Measurements from ENCODE around the gene ETNK2.

Gene ETNK2

GRCh38 chr1:204121840-204122555 lies 29.8 kb downstream of the ETNK2 start:
- FAIRE-seq = no peak
- TF ChIP-seq POLR2AphosphoS5 (IDR thresholded peaks at IDR 0.05; ENCODE audit: low read depth, low read length) (no peak), TAF1 (IDR thresholded peaks at IDR 0.05; ENCODE audit: borderline replicate concordance, low read depth, low read length) (no peak), POLR2A (IDR thresholded peaks at IDR 0.05; ENCODE audit: low read depth, low read length) (no peak)
- no peak for DNase-seq (ENCODE audit: insufficient read length)

- no peak for DNase-seq (ENCODE audit: insufficient read length)
- no peak for TF ChIP-seq TAF1 (IDR thresholded peaks at IDR 0.05; ENCODE audit: borderline replicate concordance, low read depth, low read length)
- no peak for TF ChIP-seq POLR2A (IDR thresholded peaks at IDR 0.05; ENCODE audit: low read depth, low read length)
- TF ChIP-seq POLR2AphosphoS5 (IDR thresholded peaks at IDR 0.05; ENCODE audit: low read depth, low read length) = no peak
- no peak for FAIRE-seq
Measured at GRCh38 chr1:204116539-204116938, 35.3 kb downstream of the ETNK2 start.

- TF ChIP-seq POLR2AphosphoS5 (IDR thresholded peaks at IDR 0.05; ENCODE audit: low read depth, low read length) (no peak), POLR2A (IDR thresholded peaks at IDR 0.05; ENCODE audit: low read depth, low read length) (no peak)
- DNase-seq (ENCODE audit: insufficient read length) = no peak
- FAIRE-seq = no peak
Measured at GRCh38 chr1:204115116-204115515, 36.7 kb downstream of the ETNK2 start.

- TF ChIP-seq TAF1 (IDR thresholded peaks at IDR 0.05; ENCODE audit: borderline replicate concordance, low read depth, low read length) = no peak
- no peak for TF ChIP-seq POLR2AphosphoS5 (IDR thresholded peaks at IDR 0.05; ENCODE audit: low read depth, low read length)
- TF ChIP-seq POLR2A (IDR thresholded peaks at IDR 0.05; ENCODE audit: low read depth, low read length) = no peak
- FAIRE-seq = no peak
- no peak for DNase-seq (ENCODE audit: insufficient read length)
Measured at GRCh38 chr1:204114606-204115005, 37.2 kb downstream of the ETNK2 start.

GRCh38 chr1:204113896-204114295 lies 37.9 kb downstream of the ETNK2 start:
- no peak for TF ChIP-seq POLR2A (IDR thresholded peaks at IDR 0.05; ENCODE audit: low read depth, low read length)
- TF ChIP-seq TAF1 (IDR thresholded peaks at IDR 0.05; ENCODE audit: borderline replicate concordance, low read depth, low read length) = no peak
- TF ChIP-seq POLR2AphosphoS5 (IDR thresholded peaks at IDR 0.05; ENCODE audit: low read depth, low read length) = no peak
- FAIRE-seq (no peak), DNase-seq (ENCODE audit: insufficient read length) (no peak)

GRCh38 chr1:204112876-204113730 lies 38.7 kb downstream of the ETNK2 start:
- no peak for DNase-seq (ENCODE audit: insufficient read length)
- FAIRE-seq = no peak
- TF ChIP-seq POLR2AphosphoS5 (IDR thresholded peaks at IDR 0.05; ENCODE audit: low read depth, low read length) (no peak), POLR2A (IDR thresholded peaks at IDR 0.05; ENCODE audit: low read depth, low read length) (no peak), TAF1 (IDR thresholded peaks at IDR 0.05; ENCODE audit: borderline replicate concordance, low read depth, low read length) (no peak)

GRCh38 chr1:204110894-204111633 lies 40.8 kb downstream of the ETNK2 start:
- TF ChIP-seq POLR2A (IDR thresholded peaks at IDR 0.05; ENCODE audit: low read depth, low read length) (no peak), POLR2AphosphoS5 (IDR thresholded peaks at IDR 0.05; ENCODE audit: low read depth, low read length) (no peak), TAF1 (IDR thresholded peaks at IDR 0.05; ENCODE audit: borderline replicate concordance, low read depth, low read length) (no peak)
- no peak for FAIRE-seq
- no peak for DNase-seq (ENCODE audit: insufficient read length)

- no peak for DNase-seq (ENCODE audit: insufficient read length)
- TF ChIP-seq TAF1 (IDR thresholded peaks at IDR 0.05; ENCODE audit: borderline replicate concordance, low read depth, low read length) = no peak
- no peak for TF ChIP-seq POLR2A (IDR thresholded peaks at IDR 0.05; ENCODE audit: low read depth, low read length)
- no peak for TF ChIP-seq POLR2AphosphoS5 (IDR thresholded peaks at IDR 0.05; ENCODE audit: low read depth, low read length)
- FAIRE-seq = no peak
Measured at GRCh38 chr1:204108312-204109141, 43.3 kb downstream of the ETNK2 start.

GRCh38 chr1:204107892-204108291 lies 44.0 kb downstream of the ETNK2 start:
- DNase-seq (ENCODE audit: insufficient read length) = no peak
- FAIRE-seq = no peak
- no peak for TF ChIP-seq POLR2A (IDR thresholded peaks at IDR 0.05; ENCODE audit: low read depth, low read length)
- TF ChIP-seq POLR2AphosphoS5 (IDR thresholded peaks at IDR 0.05; ENCODE audit: low read depth, low read length) = no peak
- no peak for TF ChIP-seq TAF1 (IDR thresholded peaks at IDR 0.05; ENCODE audit: borderline replicate concordance, low read depth, low read length)

- no peak for FAIRE-seq
- TF ChIP-seq POLR2A (IDR thresholded peaks at IDR 0.05; ENCODE audit: low read depth, low read length) = no peak
- no peak for TF ChIP-seq POLR2AphosphoS5 (IDR thresholded peaks at IDR 0.05; ENCODE audit: low read depth, low read length)
- TF ChIP-seq TAF1 (IDR thresholded peaks at IDR 0.05; ENCODE audit: borderline replicate concordance, low read depth, low read length) = no peak
Measured at GRCh38 chr1:204106825-204107224, 45.0 kb downstream of the ETNK2 start.

GRCh38 chr1:204105131-204105515 lies 46.7 kb downstream of the ETNK2 start:
- DNase-seq (ENCODE audit: insufficient read length) (no peak), FAIRE-seq (no peak)
- TF ChIP-seq POLR2AphosphoS5 (IDR thresholded peaks at IDR 0.05; ENCODE audit: low read depth, low read length) = no peak
- TF ChIP-seq TAF1 (IDR thresholded peaks at IDR 0.05; ENCODE audit: borderline replicate concordance, low read depth, low read length) = no peak
- TF ChIP-seq POLR2A (IDR thresholded peaks at IDR 0.05; ENCODE audit: low read depth, low read length) = no peak

More at GRCh38 chr1:204106825-204107224, 45.0 kb downstream of the ETNK2 start:
- DNase-seq (ENCODE audit: insufficient read length) = no peak

Measured in GM12892 (cell line).